ENCODE results near the gene TYW1B.
"Not testable (repeated sequence)": the region's sequence is repeated elsewhere in the genome, so short reads cannot be mapped to it uniquely, and the experiment has no call there.

The TYW1B gene

DNA sequence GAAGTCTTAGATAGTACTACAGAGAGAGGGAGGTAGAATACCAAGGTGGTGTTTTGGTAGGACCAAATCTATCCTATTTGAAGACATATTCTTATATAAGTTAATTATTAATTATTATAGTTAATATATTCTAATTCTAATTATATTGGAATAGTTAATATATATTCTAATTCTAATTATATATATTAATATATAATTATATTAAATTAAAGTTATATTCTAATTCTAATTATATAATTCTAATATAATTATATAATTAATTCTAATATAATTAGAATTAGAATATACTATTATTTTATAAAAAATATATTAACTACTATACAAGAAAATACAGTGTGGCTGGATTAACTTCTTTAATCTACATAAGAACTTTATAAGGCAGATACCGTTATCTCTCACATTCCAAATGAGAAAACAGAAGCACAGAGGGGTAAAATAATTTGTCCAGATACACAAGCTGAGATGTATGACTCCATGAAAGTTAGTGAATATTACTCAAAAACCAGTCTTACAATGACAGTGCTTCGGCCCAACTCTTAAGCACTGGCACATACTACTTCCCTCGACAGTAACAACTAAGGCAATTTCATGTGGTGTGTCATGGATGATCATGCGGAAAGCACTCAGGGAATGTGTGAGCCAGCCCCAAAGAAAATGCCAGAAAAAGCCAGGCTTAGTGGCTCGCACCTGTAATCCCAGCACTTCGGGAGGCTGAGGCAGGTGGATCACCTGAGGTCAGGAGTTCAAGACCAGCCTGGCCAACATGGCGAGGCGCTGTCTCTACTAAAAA is 42.6 kb downstream of the TYW1B start:
- H3K4me3 ChIP-seq (ENCODE audit: low read depth, low read length) = no peak overlapping the region
- TF ChIP-seq CTCF (IDR thresholded peaks at IDR 0.05; ENCODE audit: insufficient read depth, low read depth, low read length, missing control alignments) = no peak
- DNase-seq (ENCODE audit: low read depth) = no peak

- not testable (repeated sequence) for DNase-seq (ENCODE audit: low read depth)
These were observed 44.2 kb downstream of the TYW1B start for GRCh38 chr7:72783601-72784370.

GRCh38 chr7:72781631-72782030 is 46.4 kb downstream of the TYW1B start:
- no peak for DNase-seq (ENCODE audit: low read depth)
- TF ChIP-seq CTCF (IDR thresholded peaks at IDR 0.05; ENCODE audit: insufficient read depth, low read depth, low read length, missing control alignments) = no peak
- no peak overlapping the region for H3K4me3 ChIP-seq (ENCODE audit: low read depth, low read length)

More at GRCh38 chr7:72783601-72784370, 44.2 kb downstream of the TYW1B start:
- H3K4me3 ChIP-seq (ENCODE audit: low read depth, low read length) = not testable (repeated sequence)

- no peak for TF ChIP-seq CTCF (IDR thresholded peaks at IDR 0.05; ENCODE audit: insufficient read depth, low read depth, low read length, missing control alignments)
- H3K4me3 ChIP-seq (ENCODE audit: low read depth, low read length) = no peak overlapping the region
- DNase-seq (ENCODE audit: low read depth) = no peak
These were observed 46.8 kb downstream of the TYW1B start for GRCh38 chr7:72781161-72781560.

GRCh38 chr7:72780289-72780894 is 47.6 kb downstream of the TYW1B start:
- not testable (repeated sequence) for DNase-seq (ENCODE audit: low read depth); H3K4me3 ChIP-seq (ENCODE audit: low read depth, low read length)

- not testable (repeated sequence) for DNase-seq (ENCODE audit: low read depth); H3K4me3 ChIP-seq (ENCODE audit: low read depth, low read length)
These were observed 50.8 kb downstream of the TYW1B start for GRCh38 chr7:72777167-72777566.

- not testable (repeated sequence) for DNase-seq (ENCODE audit: low read depth)
These were observed 55.4 kb downstream of the TYW1B start for GRCh38 chr7:72772627-72773026.

GRCh38 chr7:72766994-72767393 is 61.0 kb downstream of the TYW1B start:
- not testable (repeated sequence) for H3K4me3 ChIP-seq (ENCODE audit: low read depth, low read length); DNase-seq (ENCODE audit: low read depth)

More at GRCh38 chr7:72772627-72773026, 55.4 kb downstream of the TYW1B start:
- not testable (repeated sequence) for H3K4me3 ChIP-seq (ENCODE audit: low read depth, low read length)

GRCh38 chr7:72760602-72761001 is 67.4 kb downstream of the TYW1B start:
- H3K4me3 ChIP-seq (ENCODE audit: low read depth, low read length) = no peak overlapping the region
- DNase-seq (ENCODE audit: low read depth) = no peak
- TF ChIP-seq CTCF (IDR thresholded peaks at IDR 0.05; ENCODE audit: insufficient read depth, low read depth, low read length, missing control alignments) = no peak

All from GM12865 (cell line).